ENCODE data around the gene TBC1D7.

DNA sequence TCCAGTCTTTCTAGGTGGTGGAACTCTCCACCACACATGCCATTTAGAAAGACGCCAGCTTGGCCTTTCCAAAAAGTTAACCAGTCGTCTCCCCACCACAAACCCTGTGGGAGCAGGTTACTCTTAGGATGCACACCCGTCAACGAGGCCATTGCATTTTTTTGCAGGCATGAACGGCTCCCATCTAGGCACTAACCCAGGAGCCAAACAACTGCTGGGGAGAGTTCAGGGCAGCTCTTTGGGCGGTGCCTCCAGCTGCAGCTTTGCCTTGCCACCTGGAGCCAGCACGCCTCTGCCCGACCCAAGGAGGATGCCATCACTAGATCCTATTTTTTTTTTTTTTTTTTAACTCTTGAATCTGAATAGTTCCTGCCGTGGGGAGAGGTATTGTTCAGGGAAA, 39.9 kb downstream of the TBC1D7 start:
- TF ChIP-seq, protein P1, sequence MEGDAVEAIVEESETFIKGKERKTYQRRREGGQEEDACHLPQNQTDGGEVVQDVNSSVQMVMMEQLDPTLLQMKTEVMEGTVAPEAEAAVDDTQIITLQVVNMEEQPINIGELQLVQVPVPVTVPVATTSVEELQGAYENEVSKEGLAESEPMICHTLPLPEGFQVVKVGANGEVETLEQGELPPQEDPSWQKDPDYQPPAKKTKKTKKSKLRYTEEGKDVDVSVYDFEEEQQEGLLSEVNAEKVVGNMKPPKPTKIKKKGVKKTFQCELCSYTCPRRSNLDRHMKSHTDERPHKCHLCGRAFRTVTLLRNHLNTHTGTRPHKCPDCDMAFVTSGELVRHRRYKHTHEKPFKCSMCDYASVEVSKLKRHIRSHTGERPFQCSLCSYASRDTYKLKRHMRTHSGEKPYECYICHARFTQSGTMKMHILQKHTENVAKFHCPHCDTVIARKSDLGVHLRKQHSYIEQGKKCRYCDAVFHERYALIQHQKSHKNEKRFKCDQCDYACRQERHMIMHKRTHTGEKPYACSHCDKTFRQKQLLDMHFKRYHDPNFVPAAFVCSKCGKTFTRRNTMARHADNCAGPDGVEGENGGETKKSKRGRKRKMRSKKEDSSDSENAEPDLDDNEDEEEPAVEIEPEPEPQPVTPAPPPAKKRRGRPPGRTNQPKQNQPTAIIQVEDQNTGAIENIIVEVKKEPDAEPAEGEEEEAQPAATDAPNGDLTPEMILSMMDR (conservative IDR thresholded peaks at IDR 0.05; ENCODE audit: low read depth, low read length): no peak
- TF ChIP-seq POLR2A (IDR thresholded peaks at IDR 0.05; ENCODE audit: low read depth, low read length) (no peak), RAD21 (IDR thresholded peaks at IDR 0.05; ENCODE audit: low read length) (no peak), MAFK (IDR thresholded peaks at IDR 0.05; ENCODE audit: low read depth, low read length) (no peak), MXI1 (IDR thresholded peaks at IDR 0.05; ENCODE audit: borderline replicate concordance, low read depth, low read length) (no peak), MAZ (IDR thresholded peaks at IDR 0.05; ENCODE audit: borderline replicate concordance, low read depth, low read length) (no peak), CHD1 (IDR thresholded peaks at IDR 0.05; ENCODE audit: low read depth, low read length) (no peak)
- TF ChIP-seq, protein P2, sequence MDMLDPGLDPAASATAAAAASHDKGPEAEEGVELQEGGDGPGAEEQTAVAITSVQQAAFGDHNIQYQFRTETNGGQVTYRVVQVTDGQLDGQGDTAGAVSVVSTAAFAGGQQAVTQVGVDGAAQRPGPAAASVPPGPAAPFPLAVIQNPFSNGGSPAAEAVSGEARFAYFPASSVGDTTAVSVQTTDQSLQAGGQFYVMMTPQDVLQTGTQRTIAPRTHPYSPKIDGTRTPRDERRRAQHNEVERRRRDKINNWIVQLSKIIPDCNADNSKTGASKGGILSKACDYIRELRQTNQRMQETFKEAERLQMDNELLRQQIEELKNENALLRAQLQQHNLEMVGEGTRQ (IDR thresholded peaks at IDR 0.05; ENCODE audit: low read depth, low read length): no peak
